HTR-8/SVneo (cell line): ENCODE results near the gene PAX5.

Source experiments
- DNase-seq: peaks from one replicate; pipeline ENCODE4 v3.0.0; 2011; ENCODE audit warnings: low spot score, mixed read lengths; ENCODE audit not compliant: insufficient read length
- FAIRE-seq: peaks from 2 replicates; lab custom pipeline; 2011; peaks lifted over from hg19 to GRCh38; lab: Jason Lieb, UNC

The PAX5 gene

DNA sequence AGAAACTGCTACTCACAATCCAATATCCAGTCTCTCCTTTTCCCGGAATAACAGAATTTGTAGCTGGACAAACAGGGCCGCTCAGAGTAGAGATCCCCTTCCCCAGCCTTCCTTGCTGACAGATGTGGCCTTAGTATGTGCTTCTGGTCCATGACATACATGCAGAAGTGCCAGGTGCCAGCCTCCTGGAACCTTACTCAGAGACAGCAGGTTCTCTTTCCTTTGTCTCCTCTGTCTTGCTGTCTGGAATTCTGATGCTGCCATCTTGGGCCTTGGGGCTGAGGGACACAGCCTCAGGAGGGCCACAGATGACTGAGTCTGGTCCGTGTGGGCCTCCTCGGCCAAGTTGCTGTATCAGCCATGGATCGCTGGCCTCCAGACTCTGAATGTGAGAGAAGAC lies 210.1 kb downstream of the PAX5 start:
- FAIRE-seq: no peak
- DNase-seq: no peak

- no peak for FAIRE-seq
- no peak for DNase-seq
Measured at GRCh38 chr9:36823466-36823865, 210.6 kb downstream of the PAX5 start.

- DNase-seq (no peak), FAIRE-seq (no peak)
Measured at GRCh38 chr9:36822201-36822600, 211.9 kb downstream of the PAX5 start.

- FAIRE-seq (no peak), DNase-seq (no peak)
Measured at GRCh38 chr9:36820392-36820861, 213.6 kb downstream of the PAX5 start.

DNA sequence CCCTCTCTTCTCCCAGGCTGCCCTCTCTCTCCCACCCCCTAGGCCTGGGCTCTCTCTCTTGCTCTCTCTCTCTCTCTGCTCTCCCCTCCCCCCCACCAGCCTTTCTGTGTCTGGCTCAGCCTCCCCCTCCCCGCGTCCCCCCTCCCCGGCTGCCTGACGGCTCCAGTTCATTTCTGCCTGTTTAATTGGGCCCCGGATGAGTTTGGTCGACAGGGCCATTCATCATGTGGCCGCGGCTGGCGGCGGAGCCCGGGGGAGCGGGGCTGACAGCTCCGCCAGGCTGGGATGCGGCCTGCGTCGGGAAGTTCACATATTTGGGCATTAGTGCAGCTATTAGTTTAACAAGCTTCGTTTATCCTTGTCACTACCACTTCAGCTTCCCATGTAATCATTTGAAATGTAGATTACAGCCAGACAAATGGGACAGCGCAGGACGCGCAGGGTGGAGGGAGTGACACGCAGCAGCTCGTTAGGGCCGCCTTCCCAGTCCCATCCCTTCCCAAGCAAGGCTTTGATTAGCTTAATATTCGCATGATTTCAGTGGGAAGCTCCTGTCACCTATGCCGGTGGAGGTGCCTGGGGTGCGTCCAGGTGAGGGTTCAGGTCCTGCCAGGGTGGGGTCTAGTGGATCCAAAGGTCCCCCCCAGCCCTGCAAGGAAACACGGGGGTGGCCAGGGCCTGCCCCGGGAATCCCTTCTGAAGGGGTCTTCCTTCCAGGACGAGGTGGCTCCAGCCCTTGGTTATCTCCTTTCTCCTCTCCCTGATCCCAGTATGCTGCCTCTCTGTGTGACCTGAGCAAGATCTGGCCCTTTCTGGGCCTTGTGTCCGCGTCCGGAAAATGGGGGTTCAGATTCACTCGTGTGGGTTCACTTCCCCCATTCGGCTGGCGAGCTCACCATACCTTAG lies 214.8 kb downstream of the PAX5 start:
- no peak for FAIRE-seq

DNA sequence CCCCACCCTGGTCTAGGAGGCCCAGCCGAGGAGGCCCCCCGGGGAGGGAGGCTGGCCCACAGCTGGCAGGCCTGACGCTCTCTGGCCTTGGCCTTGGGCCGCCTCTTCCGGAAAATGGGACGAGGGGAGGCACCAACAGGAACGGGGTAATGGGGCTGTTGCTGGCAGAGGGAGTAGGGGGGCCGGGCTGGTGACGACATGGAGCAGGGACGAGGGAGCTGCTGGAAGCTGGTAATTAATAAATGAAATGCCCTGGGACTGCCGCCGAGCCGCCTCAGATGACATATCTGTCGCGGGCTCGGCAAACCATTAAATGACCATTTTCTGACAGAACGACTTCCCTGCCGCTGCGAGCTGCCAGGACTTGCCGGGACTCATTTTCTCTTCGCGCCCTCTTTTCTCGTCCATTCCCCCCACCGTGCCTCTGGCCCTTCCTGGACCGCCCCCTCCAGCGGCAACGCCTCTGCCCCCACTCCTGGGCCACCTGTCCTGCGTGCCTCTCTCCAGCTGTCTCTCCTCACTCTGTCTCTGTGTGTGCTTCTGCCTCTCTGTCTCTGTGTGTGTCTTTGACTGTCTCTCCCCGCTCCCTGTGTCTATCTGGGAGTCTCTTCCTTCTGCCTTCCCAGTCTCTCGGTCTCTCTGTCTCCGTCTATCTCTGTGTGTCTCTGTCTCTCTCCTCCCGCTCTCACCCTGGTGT lies 215.7 kb downstream of the PAX5 start:
- DNase-seq: no peak
- no peak for FAIRE-seq

More for the DNA sequence above, 214.8 kb downstream of the PAX5 start:
- no peak for DNase-seq

- DNase-seq (no peak), FAIRE-seq (no peak)
Measured at GRCh38 chr9:36817160-36817834, 216.8 kb downstream of the PAX5 start.

- FAIRE-seq (no peak), DNase-seq (no peak)
Measured at GRCh38 chr9:36816371-36816770, 217.7 kb downstream of the PAX5 start.

DNA sequence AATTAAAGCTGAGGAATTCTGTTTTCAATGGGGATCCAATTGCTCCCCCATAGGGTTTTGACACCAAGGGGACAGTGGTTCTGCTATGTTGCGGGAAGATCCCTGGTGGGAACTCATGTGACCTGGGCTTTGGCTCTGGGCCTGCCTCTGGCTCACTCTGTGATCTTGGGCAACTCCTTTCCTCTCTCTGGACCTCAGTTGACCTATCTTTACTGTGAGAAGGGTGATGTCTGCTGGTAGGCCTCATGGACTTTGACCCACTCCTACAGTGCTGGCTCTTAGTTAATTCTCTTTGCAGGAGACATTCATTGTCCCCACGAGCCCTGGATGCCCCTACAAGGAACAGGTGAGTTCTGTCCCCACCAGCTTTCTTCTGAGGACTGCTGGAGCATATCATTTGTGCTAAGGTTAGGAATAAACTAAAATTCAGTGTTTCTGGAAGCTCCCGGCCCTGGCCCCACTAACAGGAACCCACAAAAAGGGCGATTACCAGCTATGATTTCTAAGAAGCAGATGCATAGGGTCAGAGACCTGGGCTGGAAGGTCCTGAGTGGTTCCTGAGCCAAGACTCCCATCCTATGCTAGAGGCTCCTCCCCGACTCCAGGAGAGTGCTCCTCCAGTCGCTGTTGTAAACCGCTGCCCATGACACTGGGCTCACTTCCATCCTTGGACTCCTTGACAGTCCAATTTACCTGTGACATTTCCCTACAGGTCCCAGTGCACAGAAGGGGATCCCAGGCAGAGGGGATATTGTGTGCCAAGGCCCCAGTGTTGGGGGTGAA lies 218.3 kb downstream of the PAX5 start:
- no peak for FAIRE-seq
- no peak for DNase-seq

GRCh38 chr9:36815023-36815422 lies 219.0 kb downstream of the PAX5 start:
- FAIRE-seq: no peak
- no peak for DNase-seq

DNA sequence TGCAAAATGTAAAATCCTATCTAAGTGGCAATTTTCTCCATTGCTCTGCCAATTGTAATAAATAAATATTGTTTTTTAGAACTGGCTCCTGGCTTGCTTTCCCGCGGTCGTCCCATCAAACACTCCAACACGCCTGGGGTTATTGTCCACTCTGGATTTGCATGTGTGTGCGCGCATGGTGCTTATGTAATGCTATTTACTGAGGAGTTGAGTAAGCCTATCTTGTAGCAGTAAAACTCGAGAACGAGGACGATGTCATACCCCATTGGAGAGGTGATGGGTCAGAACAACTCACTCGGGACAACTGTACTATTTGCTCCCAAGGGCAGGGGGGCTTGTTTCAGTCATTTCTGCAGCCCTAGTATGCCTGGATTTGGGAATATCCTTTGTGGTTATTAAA lies 220.9 kb downstream of the PAX5 start:
- DNase-seq (no peak), FAIRE-seq (no peak)

DNA sequence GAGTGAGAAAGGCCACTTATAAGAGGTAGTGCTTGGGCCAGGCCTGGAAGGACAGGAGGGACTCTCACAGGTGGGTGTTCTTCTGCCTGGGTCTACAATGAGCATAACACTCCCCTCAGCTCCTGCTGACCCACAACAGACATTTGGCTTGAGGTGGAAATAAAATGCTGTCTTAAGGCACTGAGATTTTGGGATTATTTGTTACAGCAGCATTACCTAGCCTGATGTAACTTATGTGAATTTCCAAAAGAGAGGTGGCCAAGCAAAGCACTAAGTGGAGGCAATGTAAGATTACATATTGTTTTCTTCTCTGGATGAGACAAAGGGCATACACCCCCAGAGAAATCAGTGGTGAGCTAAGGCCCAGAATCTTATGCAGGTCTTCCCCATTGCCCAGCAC lies 221.5 kb downstream of the PAX5 start:
- DNase-seq (no peak), FAIRE-seq (no peak)

DNA sequence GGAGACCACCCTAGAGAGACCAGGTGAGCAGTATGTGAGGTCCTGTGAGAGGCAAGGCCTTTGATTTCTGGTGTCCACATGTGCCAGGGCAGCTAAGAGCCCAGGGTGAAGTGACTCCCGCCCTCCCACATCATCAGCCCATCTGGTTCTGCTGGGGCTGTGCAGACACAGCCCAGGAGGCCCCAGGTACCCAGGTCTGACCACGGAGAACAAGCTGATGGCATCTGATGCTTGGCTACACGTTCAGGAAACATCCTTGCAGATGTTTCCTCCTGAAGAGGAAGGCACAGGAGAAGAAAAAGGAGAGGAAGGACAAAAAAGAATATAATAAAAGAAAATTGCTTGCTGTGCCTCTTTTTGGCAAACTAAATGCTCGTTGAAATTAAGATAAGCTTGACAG lies 225.8 kb downstream of the PAX5 start:
- no peak for DNase-seq
- no peak for FAIRE-seq

DNA sequence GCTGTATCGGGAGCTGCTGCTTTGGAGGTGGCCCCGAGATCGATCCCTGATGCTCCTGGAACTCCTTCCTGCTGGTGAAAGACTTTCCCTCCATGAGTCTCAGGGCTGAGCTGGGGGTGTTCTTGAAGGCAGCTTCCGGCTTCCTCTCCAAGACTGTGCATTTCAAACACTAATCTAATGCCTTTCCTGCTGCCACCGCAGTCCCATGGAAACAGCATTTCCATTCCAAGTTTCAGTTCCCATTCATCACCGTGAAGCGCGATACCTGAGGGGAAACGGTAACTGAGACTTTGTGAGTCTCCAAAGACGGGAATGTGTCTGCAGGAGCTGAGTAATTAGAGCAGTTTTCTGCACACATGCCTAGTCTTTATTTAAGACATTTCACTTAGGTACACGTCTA lies 230.1 kb downstream of the PAX5 start:
- no peak for DNase-seq
- no peak for FAIRE-seq

GRCh38 chr9:36802201-36802920 lies 231.7 kb downstream of the PAX5 start:
- DNase-seq (peak; percentile 23), FAIRE-seq (no peak)

DNA sequence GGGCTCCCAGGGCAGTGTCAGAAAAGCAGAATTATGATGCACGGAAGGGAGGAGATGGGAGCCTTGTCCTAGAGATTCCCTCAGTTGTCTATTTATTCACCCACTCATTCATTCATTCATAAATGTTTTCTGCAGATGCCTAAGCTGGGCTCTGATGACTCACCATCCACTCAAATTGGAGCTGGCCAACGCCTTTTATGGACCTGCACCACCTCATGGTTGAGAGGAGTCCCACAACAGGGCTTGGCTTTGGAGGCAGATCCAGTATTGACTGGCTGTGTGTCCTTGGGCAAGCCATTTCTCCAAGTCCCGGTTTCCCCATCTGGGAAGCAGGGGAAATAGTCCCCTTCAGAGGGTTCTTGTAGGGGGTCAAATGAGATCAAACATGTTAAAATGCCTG lies 233.6 kb downstream of the PAX5 start:
- DNase-seq: no peak
- FAIRE-seq: no peak

- FAIRE-seq (peak; percentile 4), DNase-seq (peak; percentile 38)
Measured at GRCh38 chr9:36798350-36799065, 235.6 kb downstream of the PAX5 start.

DNA sequence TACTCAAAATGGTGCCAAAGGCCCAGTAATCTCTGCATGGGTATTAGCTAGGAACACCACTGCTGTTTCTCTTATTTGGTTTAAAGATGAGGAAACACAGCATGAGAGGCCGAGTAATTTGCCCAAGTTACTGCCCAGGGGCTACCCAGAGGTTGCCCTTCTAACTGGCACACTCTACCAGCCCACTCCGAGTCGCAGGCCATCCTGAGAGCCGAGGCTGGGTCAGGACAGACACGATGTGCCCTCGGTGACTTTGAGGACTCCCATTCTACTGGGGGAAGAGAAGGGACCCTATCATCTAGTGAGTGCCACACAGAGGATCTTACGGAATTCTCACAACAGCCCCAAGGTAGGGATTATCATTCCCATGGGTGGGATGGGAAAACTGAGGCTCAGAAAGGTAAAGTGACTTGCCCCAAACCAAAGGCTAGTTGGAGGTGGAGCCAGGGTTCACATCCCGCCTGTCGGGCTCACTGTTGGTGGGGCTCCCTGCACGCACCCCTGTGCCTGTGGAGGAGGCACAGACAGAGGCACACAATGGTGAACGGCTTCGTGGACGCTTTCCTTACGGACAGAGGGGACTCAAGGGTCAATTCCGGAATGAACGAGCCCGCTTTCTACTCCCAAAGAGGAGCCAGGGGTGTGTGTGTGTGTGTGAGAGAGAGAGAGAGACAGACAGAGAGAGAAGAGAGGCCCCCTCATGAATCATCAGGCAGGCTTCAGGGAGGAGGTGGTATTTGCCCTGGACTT lies 236.4 kb downstream of the PAX5 start:
- no peak for FAIRE-seq

More for the DNA sequence above, 236.4 kb downstream of the PAX5 start:
- no peak for DNase-seq
